Loucy (cell line): ENCODE measurements around the gene THADA.

ENCODE experiments used
- EZH2phosphoT487 ChIP-seq: fragments of 200-600 bp; IDR thresholded peaks from 2 replicates; pipeline ENCODE4 v1.6.1; 2018; ENCODE audit warnings: antibody characterized with exemption, mild to moderate bottlenecking, moderate library complexity, borderline replicate concordance
- TF ChIP-seq, protein P1 (sequence below): fragments of 200-600 bp; sonication (generic); conservative IDR thresholded peaks from 2 replicates; pipeline ENCODE4 v1.5.1; 2014; ENCODE audit warnings: mild to moderate bottlenecking, antibody characterized with exemption, low read length

DNA sequence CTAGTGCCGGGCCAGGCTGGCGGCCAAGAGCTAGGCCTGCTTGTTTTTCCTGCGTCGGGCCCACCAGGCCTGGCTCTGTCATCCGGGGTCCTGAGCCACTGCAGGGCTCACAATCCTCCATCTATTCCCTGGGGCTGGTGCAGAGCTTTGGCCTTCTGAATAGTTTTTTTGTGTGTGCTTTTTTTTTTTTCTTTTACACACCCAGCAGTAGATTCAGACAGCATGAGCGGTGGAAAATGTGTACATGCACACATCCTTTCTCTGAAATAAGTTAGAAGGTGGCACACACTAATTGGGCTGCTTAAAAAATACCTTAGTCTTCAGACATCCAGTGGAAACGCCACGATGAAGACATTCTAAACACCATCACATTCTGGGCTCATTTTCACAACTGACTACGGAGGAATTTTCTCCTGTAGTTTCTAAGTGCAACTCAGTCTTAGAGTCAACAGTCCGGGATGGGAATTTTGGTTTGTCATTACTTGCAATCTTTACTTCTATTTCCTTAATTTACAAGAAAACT is 375.5 kb downstream of the THADA start:
- TF ChIP-seq, protein P1, sequence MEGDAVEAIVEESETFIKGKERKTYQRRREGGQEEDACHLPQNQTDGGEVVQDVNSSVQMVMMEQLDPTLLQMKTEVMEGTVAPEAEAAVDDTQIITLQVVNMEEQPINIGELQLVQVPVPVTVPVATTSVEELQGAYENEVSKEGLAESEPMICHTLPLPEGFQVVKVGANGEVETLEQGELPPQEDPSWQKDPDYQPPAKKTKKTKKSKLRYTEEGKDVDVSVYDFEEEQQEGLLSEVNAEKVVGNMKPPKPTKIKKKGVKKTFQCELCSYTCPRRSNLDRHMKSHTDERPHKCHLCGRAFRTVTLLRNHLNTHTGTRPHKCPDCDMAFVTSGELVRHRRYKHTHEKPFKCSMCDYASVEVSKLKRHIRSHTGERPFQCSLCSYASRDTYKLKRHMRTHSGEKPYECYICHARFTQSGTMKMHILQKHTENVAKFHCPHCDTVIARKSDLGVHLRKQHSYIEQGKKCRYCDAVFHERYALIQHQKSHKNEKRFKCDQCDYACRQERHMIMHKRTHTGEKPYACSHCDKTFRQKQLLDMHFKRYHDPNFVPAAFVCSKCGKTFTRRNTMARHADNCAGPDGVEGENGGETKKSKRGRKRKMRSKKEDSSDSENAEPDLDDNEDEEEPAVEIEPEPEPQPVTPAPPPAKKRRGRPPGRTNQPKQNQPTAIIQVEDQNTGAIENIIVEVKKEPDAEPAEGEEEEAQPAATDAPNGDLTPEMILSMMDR, result no peak
- no peak for TF ChIP-seq EZH2phosphoT487
